Caco-2 (cell line): ENCODE results near the gene CRTC1. TPM values are rescaled to one million over a fixed set of nuclear protein-coding genes. Genes with fewer than 3 reads are reported as not detected.

Experiments used
- BruUV-seq: library from RNA; stranded (reverse); fragments of 400-500 nt; replicated peaks from 2 replicates; lab custom pipeline; 2021; lab: Mats Ljungman, UMichigan
- CTCF ChIA-PET: fragments of 300-600 bp; sonication (Branson Sonifier 250); formaldehyde crosslinking; loops from one replicate; lab custom pipeline; 2022; ENCODE audit warnings: antibody characterized with exemption; lab: Charles Lee
- POLR2A ChIA-PET: fragments of 300-600 bp; sonication (Branson Sonifier 250); formaldehyde crosslinking; loops from one replicate; lab custom pipeline; 2022; ENCODE audit warnings: antibody characterized with exemption; lab: Charles Lee
- DNase-seq, 2 experiments: peaks; one replicate each; pipeline versions ENCODE4 v3.0.0 to v3.0.0-alpha.2; 2020 to 2022
- H3K27me3 ChIP-seq: replicated peaks from 2 replicates; pipeline ENCODE4 v1.6.0; 2011; ENCODE audit warnings: low read length; ENCODE audit not compliant: control insufficient read depth, insufficient read depth
- H3K36me3 ChIP-seq: 2 replicates; pipeline ENCODE4 v1.5.1; 2011; ENCODE audit warnings: low read length; ENCODE audit not compliant: control insufficient read depth, insufficient read depth
- H3K4me1 ChIP-seq: fragments of 250-450 bp; sonication (Bioruptor Pico); 2 replicates; pipeline ENCODE4 v1.5.1; 2020; ENCODE audit warnings: mild to moderate bottlenecking
- H3K4me3 ChIP-seq: 2 replicates; pipeline ENCODE4 v1.5.1; 2011; ENCODE audit warnings: low read depth, mild to moderate bottlenecking, control low read depth, low read length
- H3K9me3 ChIP-seq: fragments of 250-450 bp; sonication (Bioruptor Pico); 2 replicates; pipeline ENCODE4 v1.5.1; 2020; ENCODE audit warnings: mild to moderate bottlenecking, moderate library complexity
- H3K27ac Mint-ChIP-seq: one replicate; pipeline ENCODE4 v1.8.0; 2022; ENCODE audit warnings: mixed read lengths; ENCODE audit not compliant: unreplicated experiment
- H3K27me3 Mint-ChIP-seq: one replicate; pipeline ENCODE4 v1.8.0; 2022; ENCODE audit warnings: mixed read lengths; ENCODE audit not compliant: insufficient read depth, unreplicated experiment
- H3K36me3 Mint-ChIP-seq: one replicate; pipeline ENCODE4 v1.8.0; 2022; ENCODE audit warnings: mild to moderate bottlenecking, mixed read lengths; ENCODE audit not compliant: insufficient read depth, unreplicated experiment
- H3K4me1 Mint-ChIP-seq: one replicate; pipeline ENCODE4 v1.8.0; 2022; ENCODE audit warnings: low read depth, mixed read lengths; ENCODE audit not compliant: unreplicated experiment
- H3K4me3 Mint-ChIP-seq: one replicate; pipeline ENCODE4 v1.8.0; 2022; ENCODE audit warnings: mild to moderate bottlenecking, moderate library complexity, mixed read lengths; ENCODE audit not compliant: unreplicated experiment
- H3K9me3 Mint-ChIP-seq: one replicate; pipeline ENCODE4 v1.8.0; 2022; ENCODE audit warnings: mixed read lengths; ENCODE audit not compliant: unreplicated experiment
- intact Hi-C: fragments of 100-400 bp; cut with micrococcal nuclease; formaldehyde crosslinking; loops from one replicate; pipeline ENCODE4 v1.10.0; 2022; ENCODE audit not compliant: unreplicated experiment
- total RNA-seq: library from RNA; stranded (reverse); gene quantifications from 2 replicates; pipeline ENCODE4 v1.2.3, GENCODE V29; 2022
- TF ChIP-seq, protein P1 (sequence below), 2 experiments: fragments of 200-600 bp in 1 of 2; IDR thresholded peaks; 1 replicate in 1 of 2; 2 replicates in 1 of 2; pipeline versions ENCODE4 v1.5.1 to v1.8.0; 2011 to 2022; ENCODE audit warnings: antibody characterized with exemption in 1 of 2, control low read depth in 1 of 2, inconsistent platforms in 1 of 2, low read depth in 1 of 2, low read length in 1 of 2, mild to moderate bottlenecking in 1 of 2, moderate library complexity in 1 of 2; ENCODE audit not compliant: insufficient read depth in 1 of 2, severe bottlenecking in 1 of 2, unreplicated experiment in 1 of 2

The CRTC1 gene
- total RNA-seq, 1 experiment from 2014 or later, result 13.8 TPM

DNA sequence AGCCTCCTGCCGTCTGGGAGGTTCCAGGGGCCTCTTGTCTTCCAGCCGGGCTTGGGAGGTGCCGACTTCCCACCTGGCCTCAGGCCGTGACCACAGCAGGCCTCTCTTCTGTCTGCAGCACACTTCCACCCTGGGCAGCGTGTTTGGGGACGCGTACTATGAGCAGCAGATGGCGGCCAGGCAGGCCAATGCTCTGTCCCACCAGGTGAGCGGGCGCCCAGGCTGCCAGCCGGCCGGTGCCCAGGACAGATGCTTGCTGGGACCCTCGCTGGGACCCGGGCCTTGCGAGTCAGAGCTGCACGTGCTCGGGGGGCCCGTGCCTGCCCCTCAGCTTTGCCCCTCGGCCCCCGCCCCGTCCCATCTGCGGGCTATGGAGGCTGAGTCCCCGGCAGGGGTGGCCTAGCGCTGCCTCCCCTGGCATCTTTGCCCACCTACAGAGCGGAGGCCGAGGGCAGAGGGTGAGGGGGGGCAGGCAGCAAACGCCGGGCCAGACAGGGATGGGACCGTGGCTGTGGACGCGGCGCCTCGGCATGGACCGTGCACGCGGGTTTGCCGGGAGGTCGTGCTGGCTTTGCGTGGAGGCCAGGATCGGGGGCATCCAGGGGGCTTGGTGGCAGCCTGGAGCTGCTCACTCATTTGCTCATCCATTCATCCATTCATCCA lies 91.4 kb downstream of the CRTC1 start:
- Mint-ChIP-seq H3K4me1 (no peaks in the 10 kb centered on the region), H3K27ac (no peak overlapping the region), H3K36me3 (peaks cover 22% of the 10 kb centered on the region), H3K4me3 (no peak overlapping the region), H3K27me3 (no peaks in the 10 kb centered on the region), H3K9me3 (no peaks in the 10 kb centered on the region)
- no peaks in the 10 kb centered on the region for H3K36me3 ChIP-seq
- H3K9me3 ChIP-seq, result no peaks in the 10 kb centered on the region
- no TSS peak for BruUV-seq
- H3K4me1 ChIP-seq, result no peaks in the 10 kb centered on the region
- H3K27me3 ChIP-seq, result no peaks in the 10 kb centered on the region; the same call in 1 of the 2 replicates
- H3K4me3 ChIP-seq, result no peak overlapping the region
- TF ChIP-seq, protein P1, sequence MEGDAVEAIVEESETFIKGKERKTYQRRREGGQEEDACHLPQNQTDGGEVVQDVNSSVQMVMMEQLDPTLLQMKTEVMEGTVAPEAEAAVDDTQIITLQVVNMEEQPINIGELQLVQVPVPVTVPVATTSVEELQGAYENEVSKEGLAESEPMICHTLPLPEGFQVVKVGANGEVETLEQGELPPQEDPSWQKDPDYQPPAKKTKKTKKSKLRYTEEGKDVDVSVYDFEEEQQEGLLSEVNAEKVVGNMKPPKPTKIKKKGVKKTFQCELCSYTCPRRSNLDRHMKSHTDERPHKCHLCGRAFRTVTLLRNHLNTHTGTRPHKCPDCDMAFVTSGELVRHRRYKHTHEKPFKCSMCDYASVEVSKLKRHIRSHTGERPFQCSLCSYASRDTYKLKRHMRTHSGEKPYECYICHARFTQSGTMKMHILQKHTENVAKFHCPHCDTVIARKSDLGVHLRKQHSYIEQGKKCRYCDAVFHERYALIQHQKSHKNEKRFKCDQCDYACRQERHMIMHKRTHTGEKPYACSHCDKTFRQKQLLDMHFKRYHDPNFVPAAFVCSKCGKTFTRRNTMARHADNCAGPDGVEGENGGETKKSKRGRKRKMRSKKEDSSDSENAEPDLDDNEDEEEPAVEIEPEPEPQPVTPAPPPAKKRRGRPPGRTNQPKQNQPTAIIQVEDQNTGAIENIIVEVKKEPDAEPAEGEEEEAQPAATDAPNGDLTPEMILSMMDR (IDR thresholded peaks at IDR 0.05; ENCODE audit: insufficient read depth in 1 of 2, low read depth in 1 of 2, low read length in 1 of 2, severe bottlenecking in 1 of 2, unreplicated experiment in 1 of 2), result no peak
- intact Hi-C loops, result no loop called here
- DNase-seq, result no peak
- ChIA-PET CTCF (no interaction called here), POLR2A (no interaction called here)

DNA sequence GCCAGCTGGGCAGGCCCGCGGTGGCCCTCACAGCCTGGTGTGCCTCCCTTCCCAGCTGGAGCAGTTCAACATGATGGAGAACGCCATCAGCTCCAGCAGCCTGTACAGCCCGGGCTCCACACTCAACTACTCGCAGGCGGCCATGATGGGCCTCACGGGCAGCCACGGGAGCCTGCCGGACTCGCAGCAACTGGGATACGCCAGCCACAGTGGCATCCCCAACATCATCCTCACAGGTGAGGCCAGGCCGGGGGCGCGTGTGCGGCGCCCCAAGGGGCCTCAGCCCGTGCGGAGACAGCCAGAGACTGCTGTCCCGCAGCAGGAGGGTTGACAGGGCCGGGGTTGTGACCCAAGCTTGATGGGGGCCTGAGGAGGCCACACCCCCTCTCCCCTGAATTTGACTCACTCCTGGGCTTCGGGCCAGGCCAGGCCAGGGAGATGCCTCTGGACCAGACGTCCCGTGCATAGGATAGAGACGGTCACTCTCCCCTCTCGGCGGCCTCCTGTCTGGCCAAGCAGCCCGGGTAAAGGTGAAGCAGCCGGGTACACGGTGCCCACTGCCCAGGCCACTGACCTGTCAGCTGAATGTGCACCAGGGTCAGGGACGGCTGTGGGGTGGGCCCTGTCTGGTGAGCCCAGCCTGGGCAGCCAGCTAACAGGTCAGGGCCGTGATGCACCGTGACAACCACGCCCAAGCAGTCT lies 92.3 kb downstream of the CRTC1 start:
- ChIA-PET POLR2A (no interaction called here), CTCF (no interaction called here)
- no peaks in the 10 kb centered on the region for H3K4me1 ChIP-seq
- H3K27me3 ChIP-seq, result no peaks in the 10 kb centered on the region; the same call in 1 of the 2 replicates
- Mint-ChIP-seq H3K27ac (no peak overlapping the region), H3K4me1 (no peaks in the 10 kb centered on the region), H3K27me3 (no peaks in the 10 kb centered on the region), H3K4me3 (no peak overlapping the region), H3K36me3 (peaks cover 22% of the 10 kb centered on the region), H3K9me3 (no peaks in the 10 kb centered on the region)
- H3K9me3 ChIP-seq, result no peaks in the 10 kb centered on the region
- intact Hi-C loops, result no loop called here
- no peak for DNase-seq
- no TSS peak for BruUV-seq
- no peak overlapping the region for H3K4me3 ChIP-seq
- no peaks in the 10 kb centered on the region for H3K36me3 ChIP-seq
- TF ChIP-seq, protein P1 (IDR thresholded peaks at IDR 0.05; ENCODE audit: insufficient read depth in 1 of 2, low read depth in 1 of 2, low read length in 1 of 2, severe bottlenecking in 1 of 2, unreplicated experiment in 1 of 2), result no peak

DNA sequence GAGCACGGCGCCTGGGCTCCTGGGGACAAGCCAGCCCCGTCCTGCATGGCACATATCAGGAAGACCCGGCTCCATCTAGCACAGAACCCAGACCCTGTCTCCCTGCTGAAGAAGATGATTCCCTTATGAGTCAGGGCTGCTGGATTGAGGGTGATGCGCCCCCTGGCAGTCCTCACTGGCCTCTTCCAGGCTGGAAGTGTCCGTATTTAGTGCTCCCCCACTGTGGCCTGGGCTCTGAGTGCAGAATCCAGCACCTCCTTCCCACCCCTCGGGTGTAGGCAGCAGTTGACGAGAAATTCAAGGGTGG lies 92.8 kb downstream of the CRTC1 start:
- POLR2A ChIA-PET, result no interaction called here
- Mint-ChIP-seq H3K27me3 (no peaks in the 10 kb centered on the region), H3K4me1 (no peaks in the 10 kb centered on the region), H3K4me3 (no peak overlapping the region), H3K36me3 (peaks cover 22% of the 10 kb centered on the region), H3K27ac (no peak overlapping the region), H3K9me3 (no peaks in the 10 kb centered on the region)
- TF ChIP-seq, protein P1 (IDR thresholded peaks at IDR 0.05; ENCODE audit: insufficient read depth in 1 of 2, low read depth in 1 of 2, low read length in 1 of 2, severe bottlenecking in 1 of 2, unreplicated experiment in 1 of 2), result no peak
- no peaks in the 10 kb centered on the region for H3K36me3 ChIP-seq
- DNase-seq, result no peak
- H3K4me1 ChIP-seq, result no peaks in the 10 kb centered on the region
- no peaks in the 10 kb centered on the region; the same call in 1 of the 2 replicates for H3K27me3 ChIP-seq
- intact Hi-C loops, result no loop called here
- BruUV-seq, result no TSS peak
- H3K9me3 ChIP-seq, result no peaks in the 10 kb centered on the region
- H3K4me3 ChIP-seq, result no peak overlapping the region
- CTCF ChIA-PET, result no interaction called here
